Measurements from ENCODE around the gene LSS.

LSS gene

GRCh38 chr21:46239817-46240325 is 11.3 kb upstream of the LSS start:
- no peaks in the 10 kb centered on the region for H4K20me1 ChIP-seq (ENCODE audit: insufficient read depth, low read length)
- no peaks in the 10 kb centered on the region for H3K4me1 ChIP-seq (ENCODE audit: low read length)
- H3K9ac ChIP-seq (ENCODE audit: low read length): no peak overlapping the region
- no peaks in the 10 kb centered on the region for H3K9me3 ChIP-seq (replicated peaks; ENCODE audit: insufficient read depth, low read length)
- no peaks in the 10 kb centered on the region for H3F3A ChIP-seq (ENCODE audit: insufficient read depth, low read length)
- no peaks in the 10 kb centered on the region for H3K9me2 ChIP-seq (replicated peaks; ENCODE audit: insufficient read depth, low read length)
- H3K27me3 ChIP-seq (replicated peaks; ENCODE audit: insufficient read depth, low read length): no peaks in the 10 kb centered on the region
- no peak overlapping the region for H3K4me2 ChIP-seq (ENCODE audit: low read depth, low read length)
- no peak overlapping the region for H3K4me3 ChIP-seq (ENCODE audit: low read length)
- DNase-seq: no peak
- TF ChIP-seq CTCF (IDR thresholded peaks at IDR 0.05; ENCODE audit: low read length) (no peak), EZH2phosphoT487 (IDR thresholded peaks at IDR 0.05; ENCODE audit: low read length) (no peak), EZH2 (optimal IDR thresholded peaks at IDR 0.05; ENCODE audit: low read depth, low read length) (no peak)
- no peak overlapping the region for H2AFZ ChIP-seq (ENCODE audit: low read length)
- peaks cover 39% of the 10 kb centered on the region for H3K36me3 ChIP-seq (replicated peaks; ENCODE audit: insufficient read depth, low read length)
- H3K27ac ChIP-seq (ENCODE audit: low read length): no peak overlapping the region
- H3K79me2 ChIP-seq (ENCODE audit: low read length): 0 out of 2 replicates have a peak, but pooled peaks cover 5% of the 10 kb centered on the region

DNA sequence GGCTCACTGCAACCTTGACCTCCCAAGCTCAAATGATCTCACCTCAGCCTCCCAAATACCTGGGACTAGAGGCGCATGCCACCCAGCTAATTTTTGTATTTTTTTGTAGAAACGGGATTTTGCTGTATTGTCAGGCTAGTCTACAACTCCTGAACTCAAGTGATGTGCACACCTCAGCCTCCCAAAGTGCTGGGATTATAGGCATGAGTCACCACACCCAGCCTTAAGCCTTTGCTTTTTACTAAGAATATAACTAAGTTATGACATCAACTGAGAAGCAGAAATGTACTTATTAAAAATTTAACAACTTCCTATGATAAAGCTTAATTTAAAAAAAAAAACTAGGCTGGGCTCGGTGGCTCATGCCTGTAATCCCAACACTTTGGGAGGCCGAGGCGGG is 8.9 kb upstream of the LSS start:
- Histone ChIP-seq H3K27ac (ENCODE audit: low read length) (no peak overlapping the region), H3K9me2 (replicated peaks; ENCODE audit: insufficient read depth, low read length) (no peaks in the 10 kb centered on the region), H2AFZ (ENCODE audit: low read length) (no peak overlapping the region), H3K4me2 (ENCODE audit: low read depth, low read length) (no peak overlapping the region), H3K27me3 (replicated peaks; ENCODE audit: insufficient read depth, low read length) (no peaks in the 10 kb centered on the region), H3F3A (ENCODE audit: insufficient read depth, low read length) (no peaks in the 10 kb centered on the region), H3K9me3 (replicated peaks; ENCODE audit: insufficient read depth, low read length) (no peaks in the 10 kb centered on the region), H4K20me1 (ENCODE audit: insufficient read depth, low read length) (no peaks in the 10 kb centered on the region), H3K4me1 (ENCODE audit: low read length) (no peaks in the 10 kb centered on the region), H3K9ac (ENCODE audit: low read length) (no peak overlapping the region), H3K4me3 (ENCODE audit: low read length) (no peak overlapping the region), H3K36me3 (replicated peaks; ENCODE audit: insufficient read depth, low read length) (peaks cover 23% of the 10 kb centered on the region), H3K79me2 (ENCODE audit: low read length) (no peaks in the 10 kb centered on the region)
- TF ChIP-seq EZH2 (optimal IDR thresholded peaks at IDR 0.05; ENCODE audit: low read depth, low read length) (no peak), CTCF (IDR thresholded peaks at IDR 0.05; ENCODE audit: low read length) (no peak), EZH2phosphoT487 (IDR thresholded peaks at IDR 0.05; ENCODE audit: low read length) (no peak)
- DNase-seq: no peak

GRCh38 chr21:46234436-46234950 is 5.9 kb upstream of the LSS start:
- Histone ChIP-seq H3K27ac (ENCODE audit: low read length) (no peak overlapping the region), H4K20me1 (ENCODE audit: insufficient read depth, low read length) (no peaks in the 10 kb centered on the region), H3K4me3 (ENCODE audit: low read length) (no peak overlapping the region), H3K9me2 (replicated peaks; ENCODE audit: insufficient read depth, low read length) (no peaks in the 10 kb centered on the region), H3K9me3 (replicated peaks; ENCODE audit: insufficient read depth, low read length) (no peaks in the 10 kb centered on the region), H2AFZ (ENCODE audit: low read length) (no peak overlapping the region), H3F3A (ENCODE audit: insufficient read depth, low read length) (no peaks in the 10 kb centered on the region), H3K27me3 (replicated peaks; ENCODE audit: insufficient read depth, low read length) (no peaks in the 10 kb centered on the region), H3K36me3 (replicated peaks; ENCODE audit: insufficient read depth, low read length) (peaks cover 18% of the 10 kb centered on the region), H3K4me1 (ENCODE audit: low read length) (peaks cover 4% of the 10 kb centered on the region; the same call in 1 of the 2 replicates), H3K4me2 (ENCODE audit: low read depth, low read length) (no peak overlapping the region), H3K79me2 (ENCODE audit: low read length) (peaks cover 5% of the 10 kb centered on the region; the same call in 1 of the 2 replicates), H3K9ac (ENCODE audit: low read length) (no peak overlapping the region)
- DNase-seq: no peak
- TF ChIP-seq EZH2 (optimal IDR thresholded peaks at IDR 0.05; ENCODE audit: low read depth, low read length) (no peak), CTCF (IDR thresholded peaks at IDR 0.05; ENCODE audit: low read length) (no peak), EZH2phosphoT487 (IDR thresholded peaks at IDR 0.05; ENCODE audit: low read length) (no peak)

Measured in MM.1S (cell line).